IPS-NIHi7 (cell line): Measurements from ENCODE around the gene ZBTB2.
"Not testable (repeated sequence)": the region's sequence is repeated elsewhere in the genome, so short reads cannot be mapped to it uniquely, and the experiment has no call there.

Experiments
- DNase-seq: peaks from one replicate; pipeline ENCODE4 v3.0.0; 2012; ENCODE audit warnings: mixed read lengths; ENCODE audit errors: extremely low spot score

ZBTB2 gene

GRCh38 chr6:151330130-151330696, 61.1 kb downstream of the ZBTB2 start:
- DNase-seq: no peak

- DNase-seq: no peak
Measured at GRCh38 chr6:151327101-151327500, 64.3 kb downstream of the ZBTB2 start.

- DNase-seq: no peak
Measured at GRCh38 chr6:151326116-151326825, 65.1 kb downstream of the ZBTB2 start.

GRCh38 chr6:151325075-151326050, 66.0 kb downstream of the ZBTB2 start:
- peak; percentile 52 for DNase-seq

- no peak for DNase-seq
Measured at GRCh38 chr6:151324488-151324825, 66.9 kb downstream of the ZBTB2 start.

GRCh38 chr6:151323791-151324487, 67.4 kb downstream of the ZBTB2 start:
- peak; percentile 80 for DNase-seq

GRCh38 chr6:151322570-151322969, 68.8 kb downstream of the ZBTB2 start:
- DNase-seq: no peak

GRCh38 chr6:151321438-151321837, 69.9 kb downstream of the ZBTB2 start:
- no peak for DNase-seq

- no peak for DNase-seq
Measured at GRCh38 chr6:151320140-151320539, 71.2 kb downstream of the ZBTB2 start.

- DNase-seq: no peak
Measured at GRCh38 chr6:151317995-151318365, 73.4 kb downstream of the ZBTB2 start.

- DNase-seq: no peak
Measured at GRCh38 chr6:151317103-151317994, 74.0 kb downstream of the ZBTB2 start.

- not testable (repeated sequence) for DNase-seq
Measured at GRCh38 chr6:151315661-151316060, 75.7 kb downstream of the ZBTB2 start.
